ENCODE data around the gene COQ9. TPM values are rescaled to one million over a fixed set of nuclear protein-coding genes. Genes with fewer than 3 reads are reported as not detected.

Gene COQ9
- total and polyA plus RNA-seq, 2 of the 4 experiments (the other 2 are of a cell fraction) = 57.9 to 58.5 TPM

DNA sequence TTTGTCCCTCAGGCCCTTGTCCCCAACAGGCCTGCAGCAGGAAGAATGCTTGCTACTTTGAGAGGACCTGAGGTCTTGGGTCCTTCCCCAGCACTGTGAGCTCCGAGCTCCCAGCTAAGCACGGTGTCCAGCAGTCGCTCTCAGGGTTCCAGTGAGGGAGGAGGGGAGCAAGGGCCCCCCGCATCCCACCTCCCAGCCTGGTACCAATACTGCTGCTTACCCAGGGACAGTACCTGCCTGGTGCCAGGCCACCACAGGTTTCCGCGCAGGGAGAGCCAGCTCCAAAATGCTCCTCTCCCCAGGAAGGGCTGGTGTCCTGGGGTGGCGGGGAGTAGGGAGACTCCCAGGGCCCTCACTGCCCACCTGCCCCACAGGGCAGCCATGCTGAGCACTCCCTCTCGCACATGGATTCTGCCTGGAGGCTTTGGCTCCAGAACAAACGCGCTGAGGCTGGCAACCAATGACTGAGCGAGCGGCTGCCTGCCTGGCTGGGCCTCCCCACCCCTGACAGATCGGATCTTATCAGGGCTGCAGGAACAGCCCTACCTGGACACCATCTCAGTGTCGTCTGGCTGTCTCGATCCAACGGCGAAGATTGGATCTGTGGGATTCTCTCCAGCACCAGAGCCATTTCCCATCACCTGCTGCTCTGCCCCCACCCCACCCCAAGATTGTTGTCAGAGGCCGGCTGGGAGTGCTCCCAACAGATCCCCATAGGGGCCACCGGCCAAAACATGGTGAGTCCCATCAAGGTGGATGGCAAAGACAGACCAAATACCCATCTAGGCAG lies 36.6 kb downstream of the COQ9 start:
- POLR2A ChIA-PET (ENCODE audit: unreplicated experiment) = no interaction called here
- Histone ChIP-seq H3K4me1 (ENCODE audit: control insufficient read depth, insufficient read depth, low read length) (peaks cover 11% of the 10 kb centered on the region), H3K27ac (ENCODE audit: insufficient read depth, low read length) (no peak overlapping the region), H3K4me2 (ENCODE audit: low read depth, low read length) (no peak overlapping the region), H3K9ac (ENCODE audit: low read depth, low read length) (no peak overlapping the region), H3K14ac (replicated peaks; ENCODE audit: low read depth, low read length) (no peak overlapping the region), H2AK9ac (replicated peaks; ENCODE audit: low read depth, low read length, poor library complexity) (no peak overlapping the region), H3K36me3 (ENCODE audit: control insufficient read depth, insufficient read depth, low read length) (no peaks in the 10 kb centered on the region), H4K20me1 (ENCODE audit: insufficient read depth, low read length) (no peaks in the 10 kb centered on the region; the same call in 1 of the 2 replicates), H3K9me3 (ENCODE audit: control insufficient read depth, insufficient read depth, low read length) (no peaks in the 10 kb centered on the region), H3K9me1 (ENCODE audit: insufficient read depth, low read length) (peaks cover 4% of the 10 kb centered on the region), H3K56ac (ENCODE audit: extremely low read depth, insufficient read depth, low read length) (no peak overlapping the region), H2BK20ac (ENCODE audit: low read depth, low read length) (no peak overlapping the region), H3K4me3 (ENCODE audit: insufficient read depth, low read depth, low read length) (no peak overlapping the region), H2BK120ac (ENCODE audit: low read depth, low read length) (no peak overlapping the region), H2AK5ac (ENCODE audit: low read depth, low read length) (no peak overlapping the region), H3K23ac (ENCODE audit: low read depth, low read length) (no peak overlapping the region), H4K8ac (ENCODE audit: low read depth in 2 of 2, low read length in 2 of 2) (no peak overlapping the region), H2BK5ac (ENCODE audit: low read depth, low read length, poor library complexity, severe bottlenecking) (no peak overlapping the region), H3K79me1 (ENCODE audit: low read depth in 1 of 2, low read length in 2 of 2) (peaks cover 0 to 11% of the 10 kb centered on the region in 2 experiments; a peak in 2 of 4 replicates), H3K18ac (ENCODE audit: low read depth, low read length) (no peak overlapping the region), H3K4ac (ENCODE audit: low read depth, low read length) (no peak overlapping the region), H4K5ac (ENCODE audit: low read depth, low read length) (no peak overlapping the region), H4K91ac (ENCODE audit: insufficient read depth, low read depth, low read length) (no peak overlapping the region), H2BK15ac (ENCODE audit: low read depth, low read length) (no peak overlapping the region), H2AFZ (replicated peaks; ENCODE audit: low read length, poor library complexity) (no peak overlapping the region), H3K27me3 (ENCODE audit: control insufficient read depth, insufficient read depth, low read length) (no peaks in the 10 kb centered on the region)
- intact Hi-C loops (cut with micrococcal nuclease) (no loop called here), dilution Hi-C loops (cut with HindIII; ENCODE audit: low sequenced_read_pairs, unreplicated experiment) (no loop called here), in situ Hi-C loops (cut with MboI; ENCODE audit: low sequenced_read_pairs) (no loop called here)
- 94% methylated on average over 3 of the region's 19 CpGs; no CpG with 5 or more reads in 1 of the 2 experiments for WGBS, 2 experiments (ENCODE audit: extremely low coverage in 2 of 2, insufficient read length in 1 of 2)
- CTCF ChIA-PET = no interaction called here
- DNase-seq (no peak), ATAC-seq (ENCODE audit: low read depth) (no peak)
- TF ChIP-seq POLR2A (IDR thresholded peaks at IDR 0.05; ENCODE audit: low read depth, low read length) (no peak), MAZ (IDR thresholded peaks at IDR 0.05; ENCODE audit: borderline replicate concordance, low read depth, low read length) (no peak), MXI1 (IDR thresholded peaks at IDR 0.05; ENCODE audit: borderline replicate concordance, low read depth, low read length) (no peak), RCOR1 (IDR thresholded peaks at IDR 0.05; ENCODE audit: insufficient replicate concordance, low read length) (no peak), MAFK (IDR thresholded peaks at IDR 0.05; ENCODE audit: low read depth, low read length) (no peak), RFX5 (IDR thresholded peaks at IDR 0.05; ENCODE audit: low read depth, low read length) (no peak), FOS (IDR thresholded peaks at IDR 0.05; ENCODE audit: low read depth, low read length) (no peak), RAD21 (IDR thresholded peaks at IDR 0.05; ENCODE audit: low read length) (no peak), NFE2L2 (IDR thresholded peaks at IDR 0.05; ENCODE audit: low read depth, low read length) (no peak), BHLHE40 (IDR thresholded peaks at IDR 0.05; ENCODE audit: low read depth, low read length) (no peak), SMC3 (IDR thresholded peaks at IDR 0.05; ENCODE audit: low read depth, low read length) (no peak), CEBPB (IDR thresholded peaks at IDR 0.05; ENCODE audit: low read depth, low read length) (no peak), CHD1 (IDR thresholded peaks at IDR 0.05; ENCODE audit: low read depth, low read length) (no peak)
- TF ChIP-seq, protein P1, sequence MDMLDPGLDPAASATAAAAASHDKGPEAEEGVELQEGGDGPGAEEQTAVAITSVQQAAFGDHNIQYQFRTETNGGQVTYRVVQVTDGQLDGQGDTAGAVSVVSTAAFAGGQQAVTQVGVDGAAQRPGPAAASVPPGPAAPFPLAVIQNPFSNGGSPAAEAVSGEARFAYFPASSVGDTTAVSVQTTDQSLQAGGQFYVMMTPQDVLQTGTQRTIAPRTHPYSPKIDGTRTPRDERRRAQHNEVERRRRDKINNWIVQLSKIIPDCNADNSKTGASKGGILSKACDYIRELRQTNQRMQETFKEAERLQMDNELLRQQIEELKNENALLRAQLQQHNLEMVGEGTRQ (IDR thresholded peaks at IDR 0.05; ENCODE audit: low read depth, low read length) = no peak
- TF ChIP-seq, protein P2, sequence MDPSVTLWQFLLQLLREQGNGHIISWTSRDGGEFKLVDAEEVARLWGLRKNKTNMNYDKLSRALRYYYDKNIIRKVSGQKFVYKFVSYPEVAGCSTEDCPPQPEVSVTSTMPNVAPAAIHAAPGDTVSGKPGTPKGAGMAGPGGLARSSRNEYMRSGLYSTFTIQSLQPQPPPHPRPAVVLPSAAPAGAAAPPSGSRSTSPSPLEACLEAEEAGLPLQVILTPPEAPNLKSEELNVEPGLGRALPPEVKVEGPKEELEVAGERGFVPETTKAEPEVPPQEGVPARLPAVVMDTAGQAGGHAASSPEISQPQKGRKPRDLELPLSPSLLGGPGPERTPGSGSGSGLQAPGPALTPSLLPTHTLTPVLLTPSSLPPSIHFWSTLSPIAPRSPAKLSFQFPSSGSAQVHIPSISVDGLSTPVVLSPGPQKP (IDR thresholded peaks at IDR 0.05; ENCODE audit: borderline replicate concordance, low read depth, low read length) = no peak
- TF ChIP-seq, protein P3, sequence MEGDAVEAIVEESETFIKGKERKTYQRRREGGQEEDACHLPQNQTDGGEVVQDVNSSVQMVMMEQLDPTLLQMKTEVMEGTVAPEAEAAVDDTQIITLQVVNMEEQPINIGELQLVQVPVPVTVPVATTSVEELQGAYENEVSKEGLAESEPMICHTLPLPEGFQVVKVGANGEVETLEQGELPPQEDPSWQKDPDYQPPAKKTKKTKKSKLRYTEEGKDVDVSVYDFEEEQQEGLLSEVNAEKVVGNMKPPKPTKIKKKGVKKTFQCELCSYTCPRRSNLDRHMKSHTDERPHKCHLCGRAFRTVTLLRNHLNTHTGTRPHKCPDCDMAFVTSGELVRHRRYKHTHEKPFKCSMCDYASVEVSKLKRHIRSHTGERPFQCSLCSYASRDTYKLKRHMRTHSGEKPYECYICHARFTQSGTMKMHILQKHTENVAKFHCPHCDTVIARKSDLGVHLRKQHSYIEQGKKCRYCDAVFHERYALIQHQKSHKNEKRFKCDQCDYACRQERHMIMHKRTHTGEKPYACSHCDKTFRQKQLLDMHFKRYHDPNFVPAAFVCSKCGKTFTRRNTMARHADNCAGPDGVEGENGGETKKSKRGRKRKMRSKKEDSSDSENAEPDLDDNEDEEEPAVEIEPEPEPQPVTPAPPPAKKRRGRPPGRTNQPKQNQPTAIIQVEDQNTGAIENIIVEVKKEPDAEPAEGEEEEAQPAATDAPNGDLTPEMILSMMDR (conservative IDR thresholded peaks at IDR 0.05; ENCODE audit: low read depth, low read length) = no peak
- BruUV-seq (replicated peaks) = no TSS peak
